Stimulated activated CD4-positive, alpha-beta T cell treated with anti-CD3 and anti-CD28 coated beads, Interleukin-15, amount 100 ng/mL, for 48 hours (primary cell): ENCODE data around the gene CCDC97.
A peak's percentile ranks its signal among the peaks of the same experiment; 100 is the strongest.
"Not testable (repeated sequence)": the region's sequence is repeated elsewhere in the genome, so short reads cannot be mapped to it uniquely, and the experiment has no call there.

Experiments used
- DNase-seq, 2 donors: peaks; one replicate each; pipeline ENCODE4 v3.0.0-alpha.2; 2020; ENCODE audit warnings: low read depth in 2 of 2

CCDC97 gene

GRCh38 chr19:41339936-41340335 lies 30.0 kb downstream of the CCDC97 start:
- DNase-seq: no peak

GRCh38 chr19:41341669-41342490 lies 31.9 kb downstream of the CCDC97 start:
- DNase-seq: no peak

- DNase-seq: no peak
Observed at GRCh38 chr19:41344162-41344561, 34.2 kb downstream of the CCDC97 start.

- DNase-seq: not testable (repeated sequence)
Observed at GRCh38 chr19:41346916-41347315, 36.9 kb downstream of the CCDC97 start.

- no peak for DNase-seq
Observed at GRCh38 chr19:41350735-41351338, 40.9 kb downstream of the CCDC97 start.

GRCh38 chr19:41351339-41352245 lies 41.6 kb downstream of the CCDC97 start:
- DNase-seq: peak; percentile 63 to 76

GRCh38 chr19:41352279-41352608 lies 42.3 kb downstream of the CCDC97 start:
- no peak for DNase-seq

GRCh38 chr19:41352609-41353465 lies 42.9 kb downstream of the CCDC97 start:
- DNase-seq: peak; percentile 56 to 69

- peak; percentile 82 to 88 for DNase-seq
Observed at GRCh38 chr19:41353466-41354342, 43.7 kb downstream of the CCDC97 start, which contains the start of gene TGFB1. Gene TGFB1, minus strand, starts transcription at chr19:41353922. Its CDS starts 878 bp downstream, at chr19:41353044.

- DNase-seq: no peak
Observed at GRCh38 chr19:41354343-41354953, 44.5 kb downstream of the CCDC97 start.

GRCh38 chr19:41355035-41355434 lies 45.1 kb downstream of the CCDC97 start:
- no peak for DNase-seq

- no peak for DNase-seq
Observed at GRCh38 chr19:41355802-41356201, 45.8 kb downstream of the CCDC97 start.

GRCh38 chr19:41356984-41357739 lies 47.2 kb downstream of the CCDC97 start:
- no peak for DNase-seq

- DNase-seq: no peak
Observed at GRCh38 chr19:41357746-41358145, 47.8 kb downstream of the CCDC97 start.

- no peak for DNase-seq
Observed at GRCh38 chr19:41359741-41360140, 49.8 kb downstream of the CCDC97 start.

- DNase-seq: no peak
Observed at GRCh38 chr19:41362143-41362847, 52.3 kb downstream of the CCDC97 start.

GRCh38 chr19:41363371-41363752 lies 53.4 kb downstream of the CCDC97 start:
- DNase-seq: no peak

GRCh38 chr19:41363753-41364523 lies 54.0 kb downstream of the CCDC97 start, which contains the start of gene B9D2:
Gene B9D2, minus strand, starts transcription at chr19:41364149. Its CDS starts 630 bp downstream, at chr19:41363519.
- DNase-seq: peak; percentile 95 to 97
